OCI-LY1 (cell line): ENCODE data around the gene TTC4.

Experiments
- H2AFZ ChIP-seq: fragments of 200-600 bp; sonication (generic), shearing (Covaris generic); 2 replicates; pipeline ENCODE4 v1.6.0; 2014; ENCODE audit warnings: antibody characterized with exemption, mild to moderate bottlenecking, low read length
- H3F3A ChIP-seq: fragments of 200-600 bp; sonication (generic), shearing (Covaris generic); 2 replicates; pipeline ENCODE4 v1.6.0; 2014; ENCODE audit warnings: mild to moderate bottlenecking, antibody characterized with exemption, low read length, moderate library complexity; ENCODE audit not compliant: insufficient read depth
- H3K27ac ChIP-seq: fragments of 200-600 bp; sonication (generic); 2 replicates; pipeline ENCODE4 v1.5.1; 2014; ENCODE audit warnings: low read length, mixed run types, mild to moderate bottlenecking, low read depth; ENCODE audit not compliant: poor library complexity, severe bottlenecking
- H3K27me3 ChIP-seq: fragments of 200-600 bp; sonication (generic); 2 replicates; pipeline ENCODE4 v1.6.0; 2014; ENCODE audit warnings: antibody characterized with exemption, mild to moderate bottlenecking, low read length, moderate library complexity; ENCODE audit not compliant: insufficient read depth
- H3K36me3 ChIP-seq: fragments of 200-600 bp; sonication (generic); 2 replicates; pipeline ENCODE4 v1.6.1; 2014; ENCODE audit warnings: mild to moderate bottlenecking, antibody characterized with exemption, low read length, moderate library complexity, mixed read lengths; ENCODE audit not compliant: insufficient read depth
- H3K4me1 ChIP-seq: fragments of 200-600 bp; sonication (generic); 2 replicates; pipeline ENCODE4 v1.5.1; 2014; ENCODE audit warnings: mild to moderate bottlenecking, low read length, moderate library complexity; ENCODE audit not compliant: insufficient read depth, severe bottlenecking
- H3K4me2 ChIP-seq: fragments of 200-600 bp; sonication (generic), shearing (Covaris generic); 2 replicates; pipeline ENCODE4 v1.6.1; 2014; ENCODE audit warnings: low read length
- H3K4me3 ChIP-seq: fragments of 200-600 bp; sonication (generic); 2 replicates; pipeline ENCODE4 v1.5.1; 2014; ENCODE audit warnings: low read length, low read depth, mild to moderate bottlenecking, mixed read lengths; ENCODE audit not compliant: poor library complexity, severe bottlenecking
- H3K79me2 ChIP-seq: fragments of 200-600 bp; shearing (Covaris generic); 2 replicates; pipeline ENCODE4 v1.6.1; 2016; ENCODE audit warnings: mixed run types, low read length, mixed read lengths; ENCODE audit not compliant: insufficient read depth
- H3K9ac ChIP-seq: fragments of 200-600 bp; sonication (generic), shearing (Covaris generic); 2 replicates; pipeline ENCODE4 v1.6.1; 2014; ENCODE audit warnings: mild to moderate bottlenecking, low read length, mixed read lengths
- H3K9me2 ChIP-seq: fragments of 200-600 bp; sonication (generic), shearing (Covaris generic); 2 replicates; pipeline ENCODE4 v1.6.1; 2014; ENCODE audit warnings: low read depth, mild to moderate bottlenecking, low read length, mixed read lengths
- H3K9me3 ChIP-seq: fragments of 200-600 bp; shearing (Covaris generic); 2 replicates; pipeline ENCODE4 v1.6.1; 2014; ENCODE audit warnings: low read length, mixed read lengths
- H4K20me1 ChIP-seq: fragments of 200-600 bp; sonication (generic), shearing (Covaris generic); 2 replicates; pipeline ENCODE4 v1.6.0; 2016; ENCODE audit warnings: mild to moderate bottlenecking, low read length; ENCODE audit not compliant: insufficient read depth
- CTCF ChIP-seq: fragments of 200-600 bp; sonication (generic), shearing (Covaris generic); IDR thresholded peaks from 2 replicates; pipeline ENCODE4 v1.5.1; 2017; ENCODE audit warnings: mild to moderate bottlenecking, antibody characterized with exemption, low read length, moderate library complexity, mixed read lengths
- EZH2 ChIP-seq: fragments of 200-600 bp; sonication (generic), shearing (Covaris generic); IDR thresholded peaks from 2 replicates; pipeline ENCODE4 v1.8.0; 2017; ENCODE audit warnings: borderline replicate concordance, mixed run types, mild to moderate bottlenecking, antibody characterized with exemption, low read length, moderate library complexity, mixed read lengths

Gene TTC4

GRCh38 chr1:54767526-54767925 lies 51.9 kb downstream of the TTC4 start:
- H3K4me1 ChIP-seq = peaks cover 20% of the 10 kb centered on the region
- no peaks in the 10 kb centered on the region for H3K79me2 ChIP-seq
- no peak overlapping the region for H3K27ac ChIP-seq
- H3K36me3 ChIP-seq = no peaks in the 10 kb centered on the region
- no peak overlapping the region for H3K9ac ChIP-seq
- no peaks in the 10 kb centered on the region for H4K20me1 ChIP-seq
- no peak overlapping the region for H2AFZ ChIP-seq
- no peak overlapping the region for H3K4me3 ChIP-seq
- H3K27me3 ChIP-seq = no peaks in the 10 kb centered on the region
- H3F3A ChIP-seq = no peaks in the 10 kb centered on the region
- no peaks in the 10 kb centered on the region for H3K9me3 ChIP-seq
- no peak overlapping the region for H3K4me2 ChIP-seq
- H3K9me2 ChIP-seq = no peaks in the 10 kb centered on the region
- no peak for TF ChIP-seq CTCF
- no peak for TF ChIP-seq EZH2

- Histone ChIP-seq H3K4me3 (no peak overlapping the region), H3K4me2 (no peak overlapping the region), H3K79me2 (no peaks in the 10 kb centered on the region), H3K36me3 (no peaks in the 10 kb centered on the region), H3K27me3 (no peaks in the 10 kb centered on the region), H3K27ac (no peak overlapping the region), H3F3A (no peaks in the 10 kb centered on the region), H3K4me1 (peaks cover 19% of the 10 kb centered on the region), H3K9ac (no peak overlapping the region), H3K9me3 (no peaks in the 10 kb centered on the region), H2AFZ (no peak overlapping the region), H3K9me2 (no peaks in the 10 kb centered on the region), H4K20me1 (no peaks in the 10 kb centered on the region)
- TF ChIP-seq CTCF (no peak), EZH2 (no peak)
Measured at GRCh38 chr1:54768093-54768492, 52.4 kb downstream of the TTC4 start.

GRCh38 chr1:54772951-54773350 lies 57.3 kb downstream of the TTC4 start:
- Histone ChIP-seq H4K20me1 (no peaks in the 10 kb centered on the region), H3K4me1 (peaks cover 7% of the 10 kb centered on the region), H3K9ac (no peak overlapping the region), H3K9me3 (no peaks in the 10 kb centered on the region), H3K9me2 (no peaks in the 10 kb centered on the region), H3K27ac (no peak overlapping the region), H3F3A (no peaks in the 10 kb centered on the region), H3K36me3 (no peaks in the 10 kb centered on the region; the same call in 1 of the 2 replicates), H3K4me3 (no peak overlapping the region), H3K4me2 (no peak overlapping the region), H3K27me3 (no peaks in the 10 kb centered on the region), H2AFZ (no peak overlapping the region), H3K79me2 (no peaks in the 10 kb centered on the region)
- no peak for TF ChIP-seq EZH2
- TF ChIP-seq CTCF = no peak
